Inferior parietal cortex (tissue), 1 donor: ENCODE measurements around the gene NPAS3.

Experiments
- DNase-seq: peaks from one replicate; pipeline ENCODE4 v3.0.0-alpha.2; 2016; ENCODE audit errors: extremely low spot score

NPAS3 gene

GRCh38 chr14:32938719-32939253 lies at the start of gene NPAS3:
Gene NPAS3, plus strand, starts transcription at chr14:32938879.
- no peak for DNase-seq

GRCh38 chr14:32896979-32897697 lies 41.5 kb upstream of the NPAS3 start:
- DNase-seq = peak; percentile 73

- no peak for DNase-seq
These were observed 41.0 kb upstream of the NPAS3 start for GRCh38 chr14:32897698-32898064.

- DNase-seq = no peak
These were observed 39.8 kb upstream of the NPAS3 start for GRCh38 chr14:32898876-32899275.

GRCh38 chr14:32900547-32900946 lies 38.1 kb upstream of the NPAS3 start:
- DNase-seq = no peak

- no peak for DNase-seq
These were observed 33.7 kb upstream of the NPAS3 start for GRCh38 chr14:32905013-32905412.

GRCh38 chr14:32906672-32907071 lies 32.0 kb upstream of the NPAS3 start:
- DNase-seq = no peak

- DNase-seq = no peak
These were observed 30.2 kb upstream of the NPAS3 start for GRCh38 chr14:32908196-32909084.

- DNase-seq = no peak
These were observed 25.0 kb upstream of the NPAS3 start for GRCh38 chr14:32913725-32914124.

GRCh38 chr14:32914391-32914790 lies 24.3 kb upstream of the NPAS3 start:
- no peak for DNase-seq

- no peak for DNase-seq
These were observed 17.9 kb upstream of the NPAS3 start for GRCh38 chr14:32920696-32921276.

- DNase-seq = no peak
These were observed 13.2 kb upstream of the NPAS3 start for GRCh38 chr14:32925439-32925838.

GRCh38 chr14:32932302-32932913 lies 6.3 kb upstream of the NPAS3 start:
- DNase-seq = no peak

- DNase-seq = no peak
These were observed 5.6 kb upstream of the NPAS3 start for GRCh38 chr14:32932914-32933628.

- DNase-seq = no peak
These were observed 5.0 kb upstream of the NPAS3 start for GRCh38 chr14:32933629-32934072.

GRCh38 chr14:32934073-32934880 lies 4.4 kb upstream of the NPAS3 start:
- DNase-seq = peak; percentile 48

GRCh38 chr14:32934881-32935633 lies 3.6 kb upstream of the NPAS3 start:
- DNase-seq = peak; percentile 53

- DNase-seq = peak; percentile 43
These were observed 781 bp downstream of the NPAS3 start for GRCh38 chr14:32939254-32940065.
